MCF 10A (cell line): ENCODE measurements around the gene CKS1B. TPM values are rescaled to one million over a fixed set of nuclear protein-coding genes. Genes with fewer than 3 reads are reported as not detected.

Experiments
- BruUV-seq: library from RNA; stranded (reverse); fragments of 400-500 nt; replicated peaks from 2 replicates; lab custom pipeline; 2021; lab: Mats Ljungman, UMichigan
- CTCF ChIA-PET: fragments of 300-600 bp; sonication (Branson Sonifier 250); formaldehyde crosslinking; extraction: SDS; loops from one replicate; lab custom pipeline; 2021; ENCODE audit warnings: antibody characterized with exemption, inconsistent platforms; lab: Yijun Ruan, JAX
- POLR2A ChIA-PET: fragments of 300-600, 350-650 bp; sonication (Branson Sonifier 250); formaldehyde crosslinking; extraction: SDS; loops from one replicate; lab custom pipeline; 2020; ENCODE audit warnings: antibody characterized with exemption, inconsistent platforms; lab: Yijun Ruan, JAX
- DNase-seq: peaks from one replicate; pipeline ENCODE4 v3.0.0-alpha.2; 2018; ENCODE audit not compliant: unreplicated experiment
- H3K27ac Mint-ChIP-seq: one replicate; pipeline ENCODE4 v1.8.0; 2022; ENCODE audit warnings: mild to moderate bottlenecking, low read depth, mixed read lengths; ENCODE audit not compliant: unreplicated experiment
- H3K27me3 Mint-ChIP-seq: one replicate; pipeline ENCODE4 v1.8.0; 2022; ENCODE audit warnings: mixed read lengths; ENCODE audit not compliant: insufficient read depth, unreplicated experiment
- H3K36me3 Mint-ChIP-seq: one replicate; pipeline ENCODE4 v1.8.0; 2022; ENCODE audit warnings: mild to moderate bottlenecking, moderate library complexity, mixed read lengths; ENCODE audit not compliant: insufficient read depth, unreplicated experiment
- H3K4me1 Mint-ChIP-seq: one replicate; pipeline ENCODE4 v1.8.0; 2022; ENCODE audit warnings: mixed read lengths; ENCODE audit not compliant: insufficient read depth, unreplicated experiment
- H3K4me3 Mint-ChIP-seq: one replicate; pipeline ENCODE4 v1.8.0; 2022; ENCODE audit warnings: mild to moderate bottlenecking, moderate library complexity, mixed read lengths; ENCODE audit not compliant: unreplicated experiment
- H3K9me3 Mint-ChIP-seq: one replicate; pipeline ENCODE4 v1.8.0; 2022; ENCODE audit warnings: mixed read lengths; ENCODE audit not compliant: unreplicated experiment
- intact Hi-C: fragments of 100-400 bp; cut with micrococcal nuclease; formaldehyde crosslinking; loops from 2 replicates; pipeline ENCODE4 v1.14.1; 2022
- total RNA-seq: library from RNA; stranded (reverse); gene quantifications from 2 replicates; pipeline ENCODE4 v1.2.3, GENCODE V29; 2022
- TF ChIP-seq, protein P1 (sequence below): fragments of 200-600 bp; IDR thresholded peaks from one replicate; pipeline ENCODE4 v1.8.0; 2022; ENCODE audit warnings: antibody characterized with exemption, mild to moderate bottlenecking; ENCODE audit not compliant: unreplicated experiment

Gene CKS1B
- total RNA-seq, 1 experiment from 2014 or later: 285 TPM

DNA sequence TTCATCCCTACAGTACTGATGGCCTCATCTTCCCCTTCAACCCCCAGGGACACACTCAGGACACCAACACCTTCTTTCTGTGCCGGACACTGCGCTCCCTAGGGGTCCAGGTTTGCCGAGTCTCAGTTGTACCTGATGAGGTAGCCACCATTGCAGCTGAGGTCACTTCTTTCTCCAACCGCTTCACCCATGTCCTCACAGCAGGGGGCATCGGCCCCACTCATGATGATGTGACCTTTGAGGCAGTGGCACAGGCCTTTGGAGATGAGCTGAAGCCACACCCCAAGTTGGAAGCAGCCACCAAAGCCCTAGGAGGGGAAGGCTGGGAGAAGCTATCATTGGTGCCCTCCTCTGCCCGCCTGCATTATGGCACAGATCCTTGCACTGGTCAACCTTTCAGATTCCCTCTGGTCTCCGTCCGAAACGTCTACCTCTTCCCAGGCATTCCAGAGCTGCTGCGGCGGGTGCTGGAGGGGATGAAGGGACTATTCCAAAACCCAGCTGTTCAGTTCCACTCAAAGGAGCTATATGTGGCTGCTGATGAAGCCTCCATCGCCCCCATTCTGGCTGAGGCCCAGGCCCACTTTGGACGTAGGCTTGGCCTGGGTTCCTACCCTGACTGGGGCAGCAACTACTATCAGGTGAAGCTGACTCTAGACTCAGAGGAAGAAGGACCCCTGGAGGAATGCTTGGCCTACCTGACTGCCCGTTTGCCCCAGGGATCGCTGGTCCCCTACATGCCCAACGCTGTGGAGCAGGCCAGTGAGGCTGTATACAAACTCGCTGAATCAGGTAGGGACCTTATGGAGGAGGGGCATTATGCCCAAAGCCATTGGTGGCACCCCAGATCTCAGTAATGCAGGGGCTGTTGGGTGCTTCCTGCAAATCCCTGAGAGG, 13.8 kb downstream of the CKS1B start:
- no peaks in the 10 kb centered on the region for H3K9me3 Mint-ChIP-seq
- no peak overlapping the region for H3K4me3 Mint-ChIP-seq
- TF ChIP-seq, protein P1, sequence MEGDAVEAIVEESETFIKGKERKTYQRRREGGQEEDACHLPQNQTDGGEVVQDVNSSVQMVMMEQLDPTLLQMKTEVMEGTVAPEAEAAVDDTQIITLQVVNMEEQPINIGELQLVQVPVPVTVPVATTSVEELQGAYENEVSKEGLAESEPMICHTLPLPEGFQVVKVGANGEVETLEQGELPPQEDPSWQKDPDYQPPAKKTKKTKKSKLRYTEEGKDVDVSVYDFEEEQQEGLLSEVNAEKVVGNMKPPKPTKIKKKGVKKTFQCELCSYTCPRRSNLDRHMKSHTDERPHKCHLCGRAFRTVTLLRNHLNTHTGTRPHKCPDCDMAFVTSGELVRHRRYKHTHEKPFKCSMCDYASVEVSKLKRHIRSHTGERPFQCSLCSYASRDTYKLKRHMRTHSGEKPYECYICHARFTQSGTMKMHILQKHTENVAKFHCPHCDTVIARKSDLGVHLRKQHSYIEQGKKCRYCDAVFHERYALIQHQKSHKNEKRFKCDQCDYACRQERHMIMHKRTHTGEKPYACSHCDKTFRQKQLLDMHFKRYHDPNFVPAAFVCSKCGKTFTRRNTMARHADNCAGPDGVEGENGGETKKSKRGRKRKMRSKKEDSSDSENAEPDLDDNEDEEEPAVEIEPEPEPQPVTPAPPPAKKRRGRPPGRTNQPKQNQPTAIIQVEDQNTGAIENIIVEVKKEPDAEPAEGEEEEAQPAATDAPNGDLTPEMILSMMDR: no peak
- no peak for DNase-seq
- H3K27ac Mint-ChIP-seq: no peak overlapping the region
- H3K4me1 Mint-ChIP-seq: peaks cover 17% of the 10 kb centered on the region
- no peaks in the 10 kb centered on the region for H3K27me3 Mint-ChIP-seq
- POLR2A ChIA-PET: interaction anchor here (0.6 to 41.1 kb wide), 5 partner anchors 1 to 94 kb away, joined by 3 to 1917 read pairs (median 4); partner anchors contain the start of genes CKS1B, FLAD1, LENEP and PBXIP1
- CTCF ChIA-PET: interaction anchor here (0.6 to 7.3 kb wide), 10 partner anchors 9 to 183 kb away, joined by 3 to 118 read pairs (median 4); partner anchors contain the start of genes LENEP and SHC1
- no TSS peak for BruUV-seq
- intact Hi-C loops: no loop called here
- H3K36me3 Mint-ChIP-seq: peaks cover 67% of the 10 kb centered on the region

DNA sequence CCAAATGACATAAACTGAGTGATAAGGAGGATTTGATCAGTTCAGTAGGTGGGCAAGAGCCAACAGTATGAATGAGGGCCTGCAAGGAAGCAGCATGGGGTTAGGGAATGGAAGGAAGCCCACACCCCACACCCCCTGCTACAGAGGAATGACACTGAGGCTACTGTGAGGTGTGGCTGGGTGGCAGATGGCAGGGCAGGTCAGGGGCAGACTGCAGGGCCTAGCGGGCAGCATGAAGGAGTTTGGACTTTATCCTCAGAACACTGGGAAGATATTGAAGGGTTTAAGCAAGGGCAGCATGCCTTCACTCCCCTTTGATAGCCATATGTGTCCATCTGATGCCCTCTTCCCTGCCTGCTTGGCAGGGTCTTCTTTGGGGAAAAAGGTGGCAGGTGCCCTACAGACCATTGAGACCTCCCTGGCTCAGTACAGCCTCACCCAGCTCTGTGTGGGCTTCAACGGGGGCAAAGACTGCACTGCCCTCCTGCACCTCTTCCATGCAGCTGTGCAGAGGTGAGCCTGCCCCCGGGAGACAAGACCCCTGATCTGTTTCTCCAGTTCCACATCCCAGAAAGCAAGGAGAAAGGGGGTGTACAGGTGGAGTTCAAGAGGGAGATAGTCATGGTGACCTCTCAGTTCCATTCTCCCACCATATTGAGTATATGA, 14.8 kb downstream of the CKS1B start:
- Mint-ChIP-seq H3K27ac (no peak overlapping the region), H3K9me3 (no peaks in the 10 kb centered on the region), H3K36me3 (peaks cover 67% of the 10 kb centered on the region), H3K27me3 (no peaks in the 10 kb centered on the region), H3K4me3 (no peak overlapping the region), H3K4me1 (peaks cover 12% of the 10 kb centered on the region)
- CTCF ChIA-PET: interaction anchor here (0.9 to 1.9 kb wide), 4 partner anchors 12 to 63 kb away, joined by 4 to 7 read pairs (median 4); no protein-coding TSS in a partner anchor
- no peak for DNase-seq
- TF ChIP-seq, protein P1: no peak
- POLR2A ChIA-PET: interaction anchor here (1.5 to 41.1 kb wide), 3 partner anchors 0 to 72 kb away, joined by 4 to 1917 read pairs (median 1917); partner anchors contain the start of genes CKS1B, FLAD1, LENEP and PBXIP1
- intact Hi-C loops: no loop called here
- BruUV-seq: no TSS peak

DNA sequence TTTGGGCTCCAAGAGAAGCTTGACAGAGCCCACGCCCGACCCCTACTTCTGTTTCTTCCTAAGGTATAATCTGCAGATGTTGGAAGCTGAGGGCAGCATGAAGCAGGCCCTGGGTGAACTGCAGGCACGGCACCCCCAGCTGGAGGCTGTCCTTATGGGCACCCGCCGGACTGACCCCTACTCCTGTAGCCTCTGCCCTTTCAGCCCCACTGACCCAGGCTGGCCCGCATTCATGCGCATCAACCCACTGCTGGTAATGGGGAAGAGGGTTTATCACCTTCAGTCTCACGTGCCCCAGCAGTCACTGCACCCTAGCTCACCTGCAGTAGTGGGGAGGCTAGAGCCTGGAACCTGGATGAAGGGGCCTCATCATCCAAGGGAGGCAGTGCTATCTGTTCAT, 15.8 kb downstream of the CKS1B start:
- CTCF ChIA-PET: interaction anchor here (0.6 to 1.1 kb wide), 3 partner anchors 10 to 82 kb away, joined by 3 to 4 read pairs (median 4); no protein-coding TSS in a partner anchor
- POLR2A ChIA-PET: interaction anchor here (0.5 to 41.1 kb wide), 3 partner anchors 1 to 158 kb away, joined by 3 to 1917 read pairs (median 1917); partner anchors contain the start of genes CKS1B, FLAD1, LENEP and PBXIP1
- TF ChIP-seq, protein P1: no peak
- intact Hi-C loops: no loop called here
- peaks cover 58% of the 10 kb centered on the region for H3K36me3 Mint-ChIP-seq
- no peak for DNase-seq
- H3K27me3 Mint-ChIP-seq: no peaks in the 10 kb centered on the region
- no peak overlapping the region for H3K27ac Mint-ChIP-seq
- no peaks in the 10 kb centered on the region for H3K9me3 Mint-ChIP-seq
- no TSS peak for BruUV-seq
- H3K4me3 Mint-ChIP-seq: no peak overlapping the region
- H3K4me1 Mint-ChIP-seq: peaks cover 17% of the 10 kb centered on the region
